Left ventricle myocardium inferior (tissue), 1 donor: Measurements from ENCODE around the gene SMARCA4. TPM values are rescaled to one million over a fixed set of nuclear protein-coding genes. Genes with fewer than 3 reads are reported as not detected.
"Not testable (repeated sequence)": the region's sequence is repeated elsewhere in the genome, so short reads cannot be mapped to it uniquely, and the experiment has no call there.

Experiments
- DNase-seq: peaks from one replicate; pipeline ENCODE4 v3.0.0-alpha.2; 2020
- H3K27ac ChIP-seq: fragments of 200-600 bp; replicated peaks from 2 replicates; pipeline ENCODE4 v1.8.0; 2021
- H3K27me3 ChIP-seq: fragments of 200-600 bp; 2 replicates; pipeline ENCODE4 v1.8.0; 2021; ENCODE audit warnings: low read depth
- H3K36me3 ChIP-seq: fragments of 200-600 bp; 2 replicates; pipeline ENCODE4 v1.8.0; 2021
- H3K4me1 ChIP-seq: fragments of 200-600 bp; 2 replicates; pipeline ENCODE4 v1.8.0; 2021
- H3K4me3 ChIP-seq: fragments of 200-600 bp; 2 replicates; pipeline ENCODE4 v1.8.0; 2021; ENCODE audit warnings: mild to moderate bottlenecking, moderate library complexity
- H3K9me3 ChIP-seq: fragments of 200-600 bp; replicated peaks from 2 replicates; pipeline ENCODE4 v1.8.0; 2021
- CTCF ChIP-seq: fragments of 200-600 bp; IDR thresholded peaks from 2 replicates; pipeline ENCODE4 v1.8.0; 2021; ENCODE audit warnings: antibody characterized with exemption, mild to moderate bottlenecking, borderline replicate concordance
- intact Hi-C: fragments of 100-400 bp; cut with micrococcal nuclease; formaldehyde crosslinking; loops from one replicate; pipeline ENCODE4 v1.11.0; 2022
- total RNA-seq: library from RNA; stranded (reverse); fragmentation: NEBNext Ultra II Directional; extraction: Animal tissue kit (Norgen Biotek cat#: 25700); gene quantifications from one replicate; pipeline ENCODE4 v1.2.1, GENCODE V29; 2021
- donor health status: DM: no; HTN: yes; CAD: no; lungs with severe emphysema.

SMARCA4 gene
- total RNA-seq, 1 donor from 2014 or later, result 38.8 TPM

GRCh38 chr19:10988921-10989320 lies 28.1 kb downstream of the SMARCA4 start:
- Histone ChIP-seq H3K4me1 (no peaks in the 10 kb centered on the region), H3K27me3 (no peaks in the 10 kb centered on the region), H3K27ac (no peak overlapping the region), H3K4me3 (no peak overlapping the region), H3K9me3 (no peaks in the 10 kb centered on the region), H3K36me3 (peaks cover 97% of the 10 kb centered on the region)
- intact Hi-C loops, result no loop called here
- no peak for TF ChIP-seq CTCF
- no peak for DNase-seq

GRCh38 chr19:10991076-10991475 lies 30.2 kb downstream of the SMARCA4 start:
- intact Hi-C loops, result no loop called here
- no peak overlapping the region for H3K4me3 ChIP-seq
- H3K4me1 ChIP-seq, result no peaks in the 10 kb centered on the region
- no peaks in the 10 kb centered on the region for H3K27me3 ChIP-seq
- peaks cover 96% of the 10 kb centered on the region for H3K36me3 ChIP-seq
- H3K27ac ChIP-seq, result no peak overlapping the region
- TF ChIP-seq CTCF, result no peak
- H3K9me3 ChIP-seq, result no peaks in the 10 kb centered on the region
- no peak for DNase-seq

GRCh38 chr19:10991521-10992081 lies 30.8 kb downstream of the SMARCA4 start:
- peaks cover 96% of the 10 kb centered on the region for H3K36me3 ChIP-seq
- H3K4me1 ChIP-seq, result no peaks in the 10 kb centered on the region
- intact Hi-C loops, result no loop called here
- TF ChIP-seq CTCF, result no peak
- no peaks in the 10 kb centered on the region for H3K9me3 ChIP-seq
- H3K27ac ChIP-seq, result no peak overlapping the region
- H3K4me3 ChIP-seq, result no peak overlapping the region
- no peaks in the 10 kb centered on the region for H3K27me3 ChIP-seq
- no peak for DNase-seq

GRCh38 chr19:10992174-10992573 lies 31.3 kb downstream of the SMARCA4 start:
- H3K4me3 ChIP-seq, intact Hi-C loops, DNase-seq, H3K27ac ChIP-seq, H3K4me1 ChIP-seq, H3K27me3 ChIP-seq, H3K9me3 ChIP-seq: not testable (repeated sequence)
- H3K36me3 ChIP-seq, result peaks cover 96% of the 10 kb centered on the region

GRCh38 chr19:10995926-10996600 lies 35.2 kb downstream of the SMARCA4 start:
- H3K27me3 ChIP-seq, result no peaks in the 10 kb centered on the region
- H3K4me3 ChIP-seq, result no peak overlapping the region
- H3K27ac ChIP-seq, result no peak overlapping the region
- H3K4me1 ChIP-seq, result no peaks in the 10 kb centered on the region
- DNase-seq, result no peak
- H3K9me3 ChIP-seq, result no peaks in the 10 kb centered on the region
- H3K36me3 ChIP-seq, result peaks cover 89% of the 10 kb centered on the region
- TF ChIP-seq CTCF, result no peak
- intact Hi-C loops, result no loop called here

- no peak overlapping the region for H3K4me3 ChIP-seq
- no peaks in the 10 kb centered on the region for H3K9me3 ChIP-seq
- intact Hi-C loops, result no loop called here
- H3K27ac ChIP-seq, result no peak overlapping the region
- no peaks in the 10 kb centered on the region for H3K27me3 ChIP-seq
- DNase-seq, result no peak
- H3K36me3 ChIP-seq, result peaks cover 89% of the 10 kb centered on the region
- no peak for TF ChIP-seq CTCF
- H3K4me1 ChIP-seq, result no peaks in the 10 kb centered on the region
Observed at GRCh38 chr19:10998045-10998533, 37.3 kb downstream of the SMARCA4 start.
